Vagina (tissue), 2 donors: ENCODE results near the gene BTRC. TPM values are rescaled to one million over a fixed set of nuclear protein-coding genes. Genes with fewer than 3 reads are reported as not detected.

Source experiments
- DNase-seq, 2 donors: peaks; one replicate each; pipeline ENCODE4 v3.0.0-alpha.2; 2017; ENCODE audit errors: extremely low spot score in 2 of 2
- H3K27ac ChIP-seq: fragments of 200-600 bp; sonication (generic); one replicate; pipeline ENCODE4 v1.5.1; 2019
- H3K27me3 ChIP-seq: fragments of 200-600 bp; sonication (generic); one replicate; pipeline ENCODE4 v1.5.1; 2019
- H3K36me3 ChIP-seq, 2 donors: fragments of 200-600 bp; sonication (generic); one replicate each; pipeline ENCODE4 v1.5.1; 2017 to 2019
- H3K4me1 ChIP-seq: fragments of 200-600 bp; sonication (generic); one replicate; pipeline ENCODE4 v1.5.1; 2019
- H3K4me3 ChIP-seq, 2 donors: fragments of 200-600 bp; sonication (generic); 1 replicate in 1 of 2; 2 replicates in 1 of 2; pipeline ENCODE4 v1.5.1; 2016 to 2019
- H3K9me3 ChIP-seq: fragments of 200-600 bp; sonication (generic); one replicate; pipeline ENCODE4 v1.5.1; 2019
- POLR2A ChIP-seq, 2 donors: fragments of 450-650 bp; IDR thresholded peaks; one replicate each; pipeline ENCODE4 v1.6.1; 2017; ENCODE audit warnings: antibody characterized with exemption in 2 of 2, mild to moderate bottlenecking in 2 of 2, moderate library complexity in 2 of 2
- POLR2AphosphoS5 ChIP-seq, 2 donors: sonication (generic); formaldehyde crosslinking; IDR thresholded peaks; one replicate each; pipeline ENCODE4 v1.9.0; 2017; ENCODE audit warnings: antibody characterized with exemption in 2 of 2, mild to moderate bottlenecking in 2 of 2, low read depth in 1 of 2; ENCODE audit not compliant: insufficient read depth in 1 of 2
- intact Hi-C: fragments of 100-400 bp; cut with DNase I; formaldehyde crosslinking; loops from one replicate; pipeline ENCODE4 v1.15.1; 2023
- total RNA-seq: library from RNA; depleted of rRNA; stranded (reverse); fragments of >200 nt; gene quantifications from one replicate; pipeline ENCODE4 v1.2.3, GENCODE V29; 2016
- TF ChIP-seq, protein P1 (sequence below), 3 experiments: fragments of 450-650 bp in 2 of 3; fragments of 200-600 bp in 1 of 3; sonication (generic) in 1 of 3; IDR thresholded peaks; one replicate each; pipeline ENCODE4 v1.5.1; 2017 to 2019; ENCODE audit warnings: antibody characterized with exemption in 3 of 3, mild to moderate bottlenecking in 2 of 3, moderate library complexity in 2 of 3

BTRC gene
- total RNA-seq, 1 donor from 2014 or later, result 12.5 TPM

DNA sequence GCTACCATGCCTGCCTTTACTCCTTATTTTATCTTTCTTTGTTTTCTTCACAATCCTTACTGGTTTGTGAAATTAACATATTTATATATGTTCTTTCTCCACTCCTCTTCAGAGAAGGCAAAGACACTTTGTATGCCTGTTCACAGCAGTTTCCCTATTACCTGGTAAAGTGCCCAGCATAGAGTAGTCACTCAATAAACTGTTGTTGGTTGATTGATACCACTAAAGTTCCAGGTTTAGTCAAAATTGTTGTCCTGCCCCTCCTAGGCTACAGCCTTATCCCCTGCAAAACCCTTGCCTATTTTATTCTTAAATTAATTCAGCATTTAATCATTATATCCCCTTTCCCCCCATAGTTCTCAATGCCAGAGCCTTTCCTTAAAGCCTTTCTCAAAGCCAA is 158.0 kb downstream of the BTRC start:
- Histone ChIP-seq H3K4me1 (no peaks in the 10 kb centered on the region), H3K36me3 (no peaks in the 10 kb centered on the region), H3K27me3 (no peaks in the 10 kb centered on the region), H3K4me3 (no peak overlapping the region), H3K27ac (no peak overlapping the region), H3K9me3 (no peaks in the 10 kb centered on the region)
- intact Hi-C loops, result no loop called here
- no peak for TF ChIP-seq POLR2AphosphoS5 (IDR thresholded peaks at IDR 0.05; ENCODE audit: insufficient read depth in 1 of 2, low read depth in 1 of 2)
- TF ChIP-seq, protein P1, sequence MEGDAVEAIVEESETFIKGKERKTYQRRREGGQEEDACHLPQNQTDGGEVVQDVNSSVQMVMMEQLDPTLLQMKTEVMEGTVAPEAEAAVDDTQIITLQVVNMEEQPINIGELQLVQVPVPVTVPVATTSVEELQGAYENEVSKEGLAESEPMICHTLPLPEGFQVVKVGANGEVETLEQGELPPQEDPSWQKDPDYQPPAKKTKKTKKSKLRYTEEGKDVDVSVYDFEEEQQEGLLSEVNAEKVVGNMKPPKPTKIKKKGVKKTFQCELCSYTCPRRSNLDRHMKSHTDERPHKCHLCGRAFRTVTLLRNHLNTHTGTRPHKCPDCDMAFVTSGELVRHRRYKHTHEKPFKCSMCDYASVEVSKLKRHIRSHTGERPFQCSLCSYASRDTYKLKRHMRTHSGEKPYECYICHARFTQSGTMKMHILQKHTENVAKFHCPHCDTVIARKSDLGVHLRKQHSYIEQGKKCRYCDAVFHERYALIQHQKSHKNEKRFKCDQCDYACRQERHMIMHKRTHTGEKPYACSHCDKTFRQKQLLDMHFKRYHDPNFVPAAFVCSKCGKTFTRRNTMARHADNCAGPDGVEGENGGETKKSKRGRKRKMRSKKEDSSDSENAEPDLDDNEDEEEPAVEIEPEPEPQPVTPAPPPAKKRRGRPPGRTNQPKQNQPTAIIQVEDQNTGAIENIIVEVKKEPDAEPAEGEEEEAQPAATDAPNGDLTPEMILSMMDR (IDR thresholded peaks at IDR 0.05), result no peak
- no peak for DNase-seq

DNA sequence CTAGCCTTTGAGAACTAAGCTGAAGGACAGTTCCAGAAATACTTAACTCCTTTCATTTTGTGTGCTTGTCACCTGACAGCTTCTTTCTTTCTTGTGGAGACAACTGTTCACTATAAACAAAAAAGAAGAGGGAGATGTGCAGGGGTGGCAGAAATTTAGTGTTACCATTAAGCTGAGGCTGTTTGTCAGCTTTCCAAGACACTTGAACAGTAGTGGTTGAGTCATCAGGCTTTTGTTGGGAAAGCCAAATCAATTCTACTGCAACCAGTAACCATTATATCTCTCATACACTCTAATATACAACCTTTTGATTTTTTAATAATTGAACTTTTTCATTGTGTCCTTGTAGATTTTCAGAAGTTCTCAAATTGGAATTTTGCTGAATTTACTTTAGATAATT is 158.8 kb downstream of the BTRC start:
- H3K36me3 ChIP-seq, result no peaks in the 10 kb centered on the region
- TF ChIP-seq POLR2A (IDR thresholded peaks at IDR 0.05) (no peak), POLR2AphosphoS5 (IDR thresholded peaks at IDR 0.05; ENCODE audit: insufficient read depth in 1 of 2, low read depth in 1 of 2) (no peak)
- TF ChIP-seq, protein P1 (IDR thresholded peaks at IDR 0.05), result no peak
- no peak for DNase-seq
- no peaks in the 10 kb centered on the region for H3K4me1 ChIP-seq
- no peaks in the 10 kb centered on the region for H3K9me3 ChIP-seq
- intact Hi-C loops, result no loop called here
- H3K27ac ChIP-seq, result no peak overlapping the region
- H3K4me3 ChIP-seq, result no peak overlapping the region
- H3K27me3 ChIP-seq, result no peaks in the 10 kb centered on the region

DNA sequence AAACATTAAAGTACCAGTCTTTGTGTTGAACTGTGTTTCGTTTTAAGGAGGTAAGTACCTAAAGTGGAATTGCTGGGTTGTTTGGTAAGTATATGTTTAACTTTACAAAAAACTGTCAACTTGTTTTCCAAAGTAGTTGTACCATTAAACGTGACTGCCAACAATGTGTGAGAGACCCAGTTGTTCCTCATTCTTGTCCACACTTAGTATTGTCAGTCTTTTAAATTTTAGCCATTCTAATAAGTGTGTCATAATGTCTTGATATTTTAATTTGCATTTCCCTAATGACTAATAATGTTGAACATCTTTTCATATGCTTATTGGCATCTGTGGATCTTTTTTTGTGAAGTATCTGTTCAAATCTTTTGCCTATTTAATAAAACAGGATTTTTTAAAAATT is 159.8 kb downstream of the BTRC start:
- no peaks in the 10 kb centered on the region for H3K9me3 ChIP-seq
- DNase-seq, result no peak
- TF ChIP-seq, protein P1 (IDR thresholded peaks at IDR 0.05), result no peak
- TF ChIP-seq POLR2A (IDR thresholded peaks at IDR 0.05) (no peak), POLR2AphosphoS5 (IDR thresholded peaks at IDR 0.05; ENCODE audit: insufficient read depth in 1 of 2, low read depth in 1 of 2) (no peak)
- intact Hi-C loops, result no loop called here
- H3K4me1 ChIP-seq, result no peaks in the 10 kb centered on the region
- no peak overlapping the region for H3K27ac ChIP-seq
- no peaks in the 10 kb centered on the region for H3K36me3 ChIP-seq
- no peaks in the 10 kb centered on the region for H3K27me3 ChIP-seq
- H3K4me3 ChIP-seq, result no peak overlapping the region

DNA sequence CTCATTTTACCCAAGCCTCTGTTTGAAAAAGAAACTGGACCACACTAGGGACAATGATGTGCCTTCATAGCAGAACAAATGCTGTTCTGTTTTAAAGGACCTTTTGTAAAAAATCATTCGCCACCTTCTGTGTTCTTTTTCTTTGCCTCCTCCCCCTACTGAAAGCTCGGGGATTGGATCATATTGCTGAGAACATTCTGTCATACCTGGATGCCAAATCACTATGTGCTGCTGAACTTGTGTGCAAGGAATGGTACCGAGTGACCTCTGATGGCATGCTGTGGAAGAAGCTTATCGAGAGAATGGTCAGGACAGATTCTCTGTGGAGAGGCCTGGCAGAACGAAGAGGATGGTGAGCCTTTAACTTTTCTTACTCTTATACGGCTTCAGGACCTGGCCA is 171.9 kb downstream of the BTRC start:
- Histone ChIP-seq H3K9me3 (no peaks in the 10 kb centered on the region), H3K4me3 (no peak overlapping the region), H3K4me1 (no peaks in the 10 kb centered on the region), H3K36me3 (no peaks in the 10 kb centered on the region), H3K27me3 (no peaks in the 10 kb centered on the region), H3K27ac (no peak overlapping the region)
- DNase-seq, result no peak
- intact Hi-C loops, result no loop called here
- no peak for TF ChIP-seq POLR2AphosphoS5 (IDR thresholded peaks at IDR 0.05; ENCODE audit: insufficient read depth in 1 of 2, low read depth in 1 of 2)
- TF ChIP-seq, protein P1 (IDR thresholded peaks at IDR 0.05), result no peak

DNA sequence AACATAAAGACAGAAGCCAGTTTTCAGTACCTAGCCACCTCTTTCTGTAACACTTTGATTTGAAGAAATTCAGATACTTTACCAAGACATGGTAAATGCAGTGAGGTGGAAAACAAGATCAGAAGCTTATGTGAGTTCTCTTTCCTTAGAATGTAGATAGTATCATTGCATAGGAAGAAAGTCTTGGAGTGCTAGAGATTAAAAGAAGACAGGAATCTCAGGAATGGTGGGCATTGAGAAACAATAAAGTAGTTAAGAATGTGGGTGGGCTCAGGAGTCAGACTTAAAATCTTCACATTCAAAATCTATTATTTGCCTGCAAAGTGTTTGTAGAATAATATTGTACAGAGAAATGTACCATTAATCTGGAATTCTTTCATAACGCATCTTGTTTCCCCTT is 175.2 kb downstream of the BTRC start:
- Histone ChIP-seq H3K4me1 (no peaks in the 10 kb centered on the region), H3K36me3 (peaks cover 0 to 26% of the 10 kb centered on the region in 2 donors), H3K27ac (no peak overlapping the region), H3K9me3 (no peaks in the 10 kb centered on the region), H3K4me3 (no peak overlapping the region), H3K27me3 (no peaks in the 10 kb centered on the region)
- DNase-seq, result no peak
- intact Hi-C loops, result no loop called here
- TF ChIP-seq POLR2AphosphoS5 (IDR thresholded peaks at IDR 0.05; ENCODE audit: insufficient read depth in 1 of 2, low read depth in 1 of 2), result no peak
- TF ChIP-seq POLR2A (IDR thresholded peaks at IDR 0.05), result no peak
- TF ChIP-seq, protein P1 (IDR thresholded peaks at IDR 0.05), result no peak
